BLaER1 (cell line): Measurements from ENCODE around the gene NEO1.

Source experiments
- H3K27ac ChIP-seq: shearing (Covaris generic); formaldehyde crosslinking; 2 replicates; pipeline ENCODE4 v1.8.1; 2022
- H3K27me3 ChIP-seq: shearing (Covaris generic); formaldehyde crosslinking; 2 replicates; pipeline ENCODE4 v1.8.1; 2022
- H3K36me3 ChIP-seq: shearing (Covaris generic); formaldehyde crosslinking; 2 replicates; pipeline ENCODE4 v1.8.1; 2022
- H3K4me1 ChIP-seq: shearing (Covaris generic); formaldehyde crosslinking; 2 replicates; pipeline ENCODE4 v1.8.1; 2022
- H3K4me2 ChIP-seq: shearing (Covaris generic); formaldehyde crosslinking; 2 replicates; pipeline ENCODE4 v1.8.1; 2022
- H3K4me3 ChIP-seq: shearing (Covaris generic); formaldehyde crosslinking; 2 replicates; pipeline ENCODE4 v1.8.1; 2022
- H3K9ac ChIP-seq: shearing (Covaris generic); formaldehyde crosslinking; 2 replicates; pipeline ENCODE4 v1.8.1; 2022
- H3K9me3 ChIP-seq: shearing (Covaris generic); formaldehyde crosslinking; 2 replicates; pipeline ENCODE4 v1.8.1; 2022
- H4K20me1 ChIP-seq: shearing (Covaris generic); formaldehyde crosslinking; 2 replicates; pipeline ENCODE4 v1.8.1; 2022
- Cebpa-rat ChIP-seq: shearing (Covaris generic); IDR thresholded peaks from 2 replicates; pipeline ENCODE4 v1.8.1; 2022

Gene NEO1

DNA sequence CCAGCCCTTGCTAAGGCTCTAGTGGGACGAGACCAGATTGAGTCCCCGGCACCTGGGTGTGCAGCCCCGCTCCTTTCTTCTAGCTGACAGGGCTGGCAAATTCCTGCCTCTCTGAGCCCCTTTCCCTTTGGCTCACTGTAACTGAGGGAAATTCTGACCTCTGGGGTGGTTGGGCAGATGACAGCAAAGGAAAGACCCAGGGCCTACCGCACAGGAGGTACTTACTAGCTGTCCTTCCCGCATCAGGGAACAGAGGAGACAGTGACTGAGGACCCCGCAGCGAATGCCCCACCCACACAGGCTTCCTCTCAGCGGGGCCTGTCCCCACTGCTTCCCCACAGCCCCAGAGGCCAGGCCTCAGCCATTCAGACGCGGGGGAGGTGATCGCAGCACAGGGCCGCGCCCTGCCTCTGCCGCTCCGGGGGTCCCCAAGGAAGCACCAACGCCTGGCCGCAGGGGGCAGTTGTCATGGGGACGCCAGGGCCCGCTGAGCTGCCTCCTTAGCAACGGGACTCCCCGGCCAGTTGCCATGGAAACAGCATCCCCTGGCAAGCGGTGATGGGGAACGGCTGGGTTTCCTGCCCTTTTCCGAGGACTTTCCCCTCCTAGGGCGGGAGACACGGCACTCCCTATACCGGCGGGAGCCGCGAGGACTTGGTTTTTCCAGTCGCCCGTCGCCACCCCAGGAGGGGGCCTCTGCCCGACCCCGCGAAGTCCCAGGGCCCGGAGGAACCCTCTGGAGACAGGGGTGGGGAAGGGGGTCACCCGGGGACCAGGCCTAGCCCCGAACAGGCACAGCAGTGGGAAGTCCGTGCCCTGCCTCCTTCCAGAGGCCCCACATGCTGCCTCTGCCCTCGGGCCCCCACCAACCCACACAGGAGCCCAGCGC, 266.4 kb downstream of the NEO1 start:
- Histone ChIP-seq H4K20me1 (no peaks in the 10 kb centered on the region), H3K4me2 (peak overlapping the region; percentile 94), H3K4me3 (peak overlapping the region; percentile 44), H3K9me3 (no peaks in the 10 kb centered on the region), H3K36me3 (no peaks in the 10 kb centered on the region), H3K27me3 (no peaks in the 10 kb centered on the region), H3K9ac (peak overlapping the region; percentile 47; the same call in 1 of the 2 replicates), H3K27ac (0 out of 2 replicates have a peak overlapping the region, but pooled peaks have one; percentile 27), H3K4me1 (peaks cover 71% of the 10 kb centered on the region)
- no peak for TF ChIP-seq Cebpa-rat

DNA sequence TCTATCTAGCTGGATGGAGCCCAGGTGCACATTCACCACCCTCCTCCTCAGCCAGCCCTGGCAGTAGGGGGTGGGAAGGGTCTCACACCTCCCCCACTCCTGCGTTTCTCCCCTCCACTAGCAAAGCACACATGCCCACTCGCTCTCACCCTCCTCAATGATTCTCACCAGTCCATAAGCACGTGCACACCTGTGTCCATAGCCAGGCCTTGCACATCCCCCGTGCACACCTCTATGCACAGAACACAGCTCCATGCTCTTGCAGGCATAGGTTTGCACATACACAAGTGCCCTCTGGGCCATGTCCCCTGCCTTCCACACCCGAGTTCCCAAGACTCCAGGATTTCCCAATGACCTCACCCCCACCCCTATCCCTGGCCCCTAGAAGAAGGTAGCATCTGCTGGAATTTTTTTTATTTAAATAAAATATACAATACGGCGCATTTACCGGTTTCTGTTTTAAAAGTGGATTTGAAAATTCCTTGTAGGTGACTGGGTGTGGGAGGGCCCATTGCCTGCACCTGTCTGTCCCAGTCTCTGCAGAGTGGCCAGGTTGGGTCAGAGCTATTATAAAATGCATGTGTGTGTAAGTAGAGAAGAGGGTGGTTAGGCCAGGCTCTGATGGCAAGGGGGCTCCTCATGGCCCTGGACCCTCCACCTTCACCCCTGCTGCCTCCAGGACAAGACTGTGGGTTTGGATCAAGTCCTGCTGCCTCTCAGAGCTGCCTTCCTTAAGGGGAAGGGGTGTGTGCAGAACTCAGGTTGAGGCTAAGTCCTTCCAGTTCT, 267.4 kb downstream of the NEO1 start:
- Histone ChIP-seq H3K36me3 (no peaks in the 10 kb centered on the region), H3K4me3 (no peak overlapping the region), H3K9ac (no peak overlapping the region), H3K27me3 (no peaks in the 10 kb centered on the region), H3K27ac (no peak overlapping the region), H3K9me3 (no peaks in the 10 kb centered on the region), H4K20me1 (no peaks in the 10 kb centered on the region), H3K4me1 (peaks cover 78% of the 10 kb centered on the region), H3K4me2 (peak overlapping the region; percentile 94)
- TF ChIP-seq Cebpa-rat = no peak

DNA sequence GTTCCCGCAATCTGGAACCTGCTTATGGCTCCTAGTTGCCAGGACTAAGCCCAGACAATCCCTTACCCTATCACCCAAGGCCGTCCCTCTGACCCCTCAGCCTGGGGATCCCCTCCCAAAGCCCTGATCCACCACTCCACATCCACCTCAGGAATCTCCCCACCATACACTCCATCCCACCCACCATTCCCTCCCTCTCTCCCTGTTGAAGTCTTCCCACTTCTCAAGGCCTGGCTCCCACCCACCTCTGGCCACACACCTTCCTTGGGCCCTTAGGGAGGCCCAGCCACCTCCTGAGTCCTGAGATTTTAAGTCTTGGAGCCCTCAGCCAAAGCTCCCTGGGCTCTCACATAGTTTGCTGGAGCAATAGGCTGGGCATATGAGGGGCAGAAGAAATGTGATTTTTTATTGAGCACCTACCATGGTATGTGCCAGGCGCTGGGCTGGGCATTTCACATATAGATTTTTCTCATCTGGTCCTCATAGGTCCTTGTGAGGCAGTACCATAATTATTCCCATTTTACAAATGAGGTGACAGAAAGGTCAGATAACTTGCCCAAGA, 268.4 kb downstream of the NEO1 start:
- no peak for TF ChIP-seq Cebpa-rat
- H3K4me3 ChIP-seq = no peak overlapping the region
- peak overlapping the region; percentile 94 for H3K4me2 ChIP-seq

DNA sequence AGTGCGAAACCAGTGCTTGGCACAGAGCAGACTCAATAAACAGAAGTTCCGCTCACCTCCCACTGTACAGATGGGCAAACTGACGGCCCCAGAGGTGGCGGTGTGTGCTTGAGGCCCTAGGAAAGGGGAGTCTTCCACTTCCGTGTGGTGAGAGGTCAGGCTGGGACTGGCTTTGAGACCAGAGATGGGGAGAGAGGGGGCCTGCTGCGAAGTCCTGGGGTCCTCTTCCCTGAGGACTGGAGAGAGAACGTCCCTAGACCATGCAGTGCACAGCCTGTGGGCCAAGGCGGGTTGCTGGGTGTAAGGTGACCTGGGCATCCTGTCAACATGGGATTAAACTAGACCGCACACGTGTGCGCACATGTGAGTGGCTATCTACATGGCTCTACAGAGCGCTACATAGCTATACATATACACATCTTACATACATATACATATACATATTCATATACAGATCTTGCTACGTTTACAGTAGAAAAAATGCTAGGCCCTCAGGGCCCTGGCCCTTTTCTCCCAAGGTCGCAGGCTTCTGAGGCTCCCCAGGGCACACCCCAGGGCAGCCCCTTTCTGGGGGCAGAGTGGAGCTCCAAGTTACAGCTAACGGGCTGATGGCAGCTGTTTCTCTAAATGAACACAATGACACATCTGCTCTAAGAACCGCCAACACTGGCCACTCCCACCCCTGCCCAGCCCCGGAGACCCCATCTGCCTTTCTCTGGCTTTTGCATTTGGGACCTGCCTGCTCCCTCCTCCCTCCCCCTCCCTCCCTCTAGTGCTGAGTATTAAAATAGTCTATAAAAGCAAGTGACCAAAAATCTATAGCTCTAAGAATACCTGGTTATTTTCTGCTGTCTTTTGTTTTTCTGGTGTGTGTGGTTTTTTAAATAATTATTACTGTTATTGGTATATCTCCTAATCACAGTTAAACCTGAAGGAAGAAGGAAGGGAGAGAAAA, 269.5 kb downstream of the NEO1 start:
- peak overlapping the region; percentile 85 for H3K27ac ChIP-seq
- H3K4me2 ChIP-seq = peak overlapping the region; percentile 94
- no peaks in the 10 kb centered on the region for H3K36me3 ChIP-seq
- no peaks in the 10 kb centered on the region for H3K27me3 ChIP-seq
- 0 out of 2 replicates have a peak overlapping the region, but pooled peaks have one; percentile 20 for H3K4me3 ChIP-seq
- H4K20me1 ChIP-seq = no peaks in the 10 kb centered on the region
- no peak for TF ChIP-seq Cebpa-rat
- H3K4me1 ChIP-seq = peaks cover 97% of the 10 kb centered on the region
- H3K9ac ChIP-seq = peak overlapping the region; percentile 65
- H3K9me3 ChIP-seq = no peaks in the 10 kb centered on the region

More for the DNA sequence above, 268.4 kb downstream of the NEO1 start:
- Histone ChIP-seq H3K27ac (no peak overlapping the region), H3K27me3 (no peaks in the 10 kb centered on the region), H3K9ac (no peak overlapping the region), H3K36me3 (no peaks in the 10 kb centered on the region), H3K9me3 (no peaks in the 10 kb centered on the region), H3K4me1 (peaks cover 88% of the 10 kb centered on the region), H4K20me1 (no peaks in the 10 kb centered on the region)

DNA sequence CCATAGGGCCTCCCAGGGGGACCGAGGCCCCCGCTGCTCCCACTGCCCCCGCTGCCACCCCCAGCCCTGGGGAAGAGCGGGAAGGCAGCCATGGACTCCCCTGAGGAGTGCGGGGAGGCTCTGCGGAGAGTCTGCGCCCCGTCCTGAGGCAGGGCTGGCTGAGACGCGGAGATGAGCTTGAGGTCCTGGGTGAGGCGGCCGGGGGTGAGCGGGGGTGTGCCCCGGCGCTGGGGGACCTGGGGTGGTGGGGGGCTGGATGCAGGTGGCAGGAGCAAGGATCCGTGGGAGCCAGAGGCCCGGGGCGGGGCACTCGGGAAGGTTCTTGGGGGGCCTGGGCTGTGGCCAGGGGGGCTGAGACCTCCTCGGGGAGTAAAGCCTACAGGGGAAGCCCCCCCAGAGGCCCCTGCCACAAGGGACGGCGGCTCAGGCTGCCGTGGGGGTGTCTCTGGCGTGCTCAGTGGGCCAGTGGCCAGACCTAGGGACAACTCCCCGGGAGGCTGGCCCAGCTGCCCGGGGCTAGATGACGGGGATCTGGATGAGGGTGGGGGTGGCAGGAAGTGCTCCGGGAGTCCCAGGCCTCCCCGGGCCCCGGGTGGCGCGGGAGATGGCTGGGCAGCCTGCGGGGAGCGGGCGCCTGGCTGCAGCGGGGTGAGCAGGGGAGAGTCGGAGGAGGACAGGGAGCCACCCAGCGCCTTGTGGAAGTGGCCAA, 270.6 kb downstream of the NEO1 start:
- Histone ChIP-seq H3K9ac (peak overlapping the region; percentile 65), H3K27me3 (no peaks in the 10 kb centered on the region), H3K27ac (peak overlapping the region; percentile 85), H3K4me3 (0 out of 2 replicates have a peak overlapping the region, but pooled peaks have one; percentile 20), H3K9me3 (no peaks in the 10 kb centered on the region), H4K20me1 (no peaks in the 10 kb centered on the region), H3K4me2 (peak overlapping the region; percentile 94), H3K36me3 (no peaks in the 10 kb centered on the region), H3K4me1 (peaks cover 97% of the 10 kb centered on the region)
- TF ChIP-seq Cebpa-rat = no peak

DNA sequence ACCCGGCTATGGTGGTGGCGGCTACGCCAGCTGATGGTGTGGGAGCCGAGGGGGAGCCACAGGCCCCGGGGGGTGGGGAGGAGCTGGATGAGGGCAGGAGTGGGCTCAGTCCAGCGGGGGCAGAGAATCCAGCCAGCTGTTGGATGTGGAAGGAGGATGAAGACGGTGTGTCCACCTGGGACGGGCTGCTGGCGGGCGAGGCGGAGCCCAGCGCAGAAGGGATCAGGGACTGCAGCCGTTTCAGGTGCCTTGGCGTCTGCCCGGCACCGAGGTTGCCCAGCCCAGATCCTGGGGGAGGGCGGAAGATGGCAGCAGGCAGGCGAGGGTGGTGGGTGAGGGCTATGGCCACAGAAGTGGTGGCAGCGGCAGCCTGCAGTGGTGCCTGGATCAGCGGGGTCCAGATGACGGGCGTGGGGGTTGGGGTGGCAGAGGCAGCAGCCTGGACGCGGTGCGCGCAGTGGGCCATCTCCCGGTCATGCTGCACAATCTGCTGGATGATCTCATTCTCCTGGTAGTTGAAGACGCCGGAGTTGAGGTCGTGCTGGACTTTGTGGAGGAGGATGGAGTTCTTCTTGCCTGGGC, 271.2 kb downstream of the NEO1 start:
- Histone ChIP-seq H3K36me3 (no peaks in the 10 kb centered on the region), H3K9me3 (no peaks in the 10 kb centered on the region), H3K4me2 (peak overlapping the region; percentile 94), H3K27ac (peak overlapping the region; percentile 85), H4K20me1 (no peaks in the 10 kb centered on the region), H3K4me1 (peaks cover 97% of the 10 kb centered on the region), H3K4me3 (no peak overlapping the region), H3K9ac (no peak overlapping the region), H3K27me3 (no peaks in the 10 kb centered on the region)
- no peak for TF ChIP-seq Cebpa-rat

DNA sequence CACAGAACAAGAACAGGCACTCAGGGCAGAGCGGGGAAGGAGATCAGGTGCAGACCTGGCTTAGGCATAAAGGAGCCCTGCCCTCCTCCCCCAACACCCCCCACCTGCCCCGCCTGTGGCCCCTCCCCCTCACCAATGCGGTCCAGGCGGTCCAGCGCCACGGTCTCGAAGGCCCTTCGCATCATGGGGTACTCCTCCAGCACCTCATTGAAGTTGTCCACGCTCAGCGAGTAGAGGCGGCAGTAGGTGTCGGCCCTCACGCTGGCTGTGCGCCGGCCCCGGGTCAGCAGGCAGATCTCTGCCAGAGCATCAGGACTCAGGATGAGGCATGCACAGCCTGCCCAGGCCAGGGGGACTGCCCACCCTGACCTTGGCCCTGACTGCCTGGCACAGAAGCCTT, 271.7 kb downstream of the NEO1 start:
- Histone ChIP-seq H4K20me1 (no peaks in the 10 kb centered on the region), H3K27ac (peak overlapping the region; percentile 68; the same call in 1 of the 2 replicates), H3K9me3 (no peaks in the 10 kb centered on the region), H3K4me3 (no peak overlapping the region), H3K9ac (no peak overlapping the region), H3K4me2 (peak overlapping the region; percentile 94; the same call in 1 of the 2 replicates), H3K27me3 (no peaks in the 10 kb centered on the region), H3K4me1 (peaks cover 97% of the 10 kb centered on the region), H3K36me3 (no peaks in the 10 kb centered on the region)
- no peak for TF ChIP-seq Cebpa-rat

DNA sequence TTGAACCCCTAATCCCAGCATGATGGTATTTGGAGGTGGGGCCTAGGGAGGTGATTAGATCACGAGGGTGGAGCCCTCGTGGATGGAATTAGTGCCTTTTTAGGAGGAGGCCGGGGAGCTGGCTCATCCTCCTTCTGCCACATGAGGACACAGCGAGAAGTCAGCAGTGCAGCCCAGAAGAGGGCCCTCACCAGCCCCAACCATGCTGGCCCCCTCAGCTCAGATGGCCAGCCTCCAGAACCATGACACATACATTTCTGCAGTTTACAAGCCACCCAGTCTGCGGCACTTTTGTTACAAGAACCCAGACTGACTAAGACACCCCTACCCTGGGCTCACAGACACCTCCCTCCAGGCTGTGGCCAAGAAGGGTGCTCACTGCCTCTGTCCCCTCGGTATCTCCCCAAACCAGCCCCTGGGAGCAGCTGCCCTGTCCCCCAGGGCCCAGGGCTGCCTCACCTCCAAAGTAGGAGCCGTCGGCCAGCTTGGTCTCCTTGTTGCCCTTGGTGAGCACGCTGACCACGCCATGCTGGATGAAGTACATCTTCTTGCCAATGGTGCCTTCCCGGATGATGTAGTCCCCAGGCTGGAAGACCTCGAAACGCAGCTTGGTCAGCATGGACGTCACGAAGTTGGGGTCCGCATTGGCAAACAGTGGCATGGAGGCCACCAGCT, 272.4 kb downstream of the NEO1 start:
- H3K4me2 ChIP-seq = peak overlapping the region; percentile 89
- no peaks in the 10 kb centered on the region for H3K27me3 ChIP-seq
- peak overlapping the region; percentile 68 for H3K27ac ChIP-seq
- H3K9me3 ChIP-seq = no peaks in the 10 kb centered on the region
- no peaks in the 10 kb centered on the region for H3K36me3 ChIP-seq
- no peak for TF ChIP-seq Cebpa-rat
- H4K20me1 ChIP-seq = no peaks in the 10 kb centered on the region
- H3K4me3 ChIP-seq = no peak overlapping the region; the same call in 1 of the 2 replicates
- H3K9ac ChIP-seq = peak overlapping the region; percentile 34; the same call in 1 of the 2 replicates
- H3K4me1 ChIP-seq = peaks cover 97% of the 10 kb centered on the region
